Measurements from ENCODE around the gene TMEM184B.
"Not testable (repeated sequence)": the region's sequence is repeated elsewhere in the genome, so short reads cannot be mapped to it uniquely, and the experiment has no call there.

TMEM184B gene

GRCh38 chr22:38186429-38186828, 86.4 kb downstream of the TMEM184B start:
- in situ Hi-C loops (cut with HindIII; ENCODE audit: low sequenced_read_pairs), result no loop called here

- in situ Hi-C loops (cut with HindIII; ENCODE audit: low sequenced_read_pairs), result no loop called here
Measured at GRCh38 chr22:38184788-38185187, 88.0 kb downstream of the TMEM184B start.

GRCh38 chr22:38181453-38182200, 91.2 kb downstream of the TMEM184B start, which contains the start of gene PLA2G6:
Gene PLA2G6 (minus strand): TSS chr22:38181830. CDS start chr22:38169426, 12,404 bp downstream.
- in situ Hi-C loops (cut with HindIII; ENCODE audit: low sequenced_read_pairs), result no loop called here

DNA sequence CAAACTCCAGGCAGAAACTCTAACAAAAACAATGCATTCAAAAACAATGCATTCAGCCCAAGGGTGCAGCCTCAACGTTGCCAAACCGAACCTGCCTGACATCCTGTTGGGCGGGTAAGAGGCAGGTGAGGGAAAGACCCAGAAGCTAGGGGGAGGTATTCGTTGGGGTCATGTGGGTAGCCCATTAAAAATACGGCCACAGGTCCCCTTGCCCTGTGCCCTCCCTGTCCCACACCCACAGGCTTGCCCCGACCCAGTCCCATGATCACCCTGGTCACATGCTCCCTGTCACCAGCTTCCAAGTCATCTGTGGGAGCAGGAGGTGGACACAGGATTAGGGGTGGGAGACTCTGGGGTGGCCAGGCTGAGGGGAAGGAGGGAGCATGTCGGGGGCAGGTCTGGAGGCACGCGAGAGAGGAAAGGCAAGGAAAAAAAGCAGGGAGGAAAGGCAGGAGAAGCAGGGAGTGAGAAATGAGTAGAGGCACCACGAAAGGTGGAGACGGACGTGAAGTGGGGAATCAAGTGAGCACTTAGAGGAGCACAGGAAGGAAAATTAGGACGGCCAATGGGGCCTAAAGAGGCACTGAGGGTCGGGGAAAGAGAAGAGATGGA, 91.9 kb downstream of the TMEM184B start:
- in situ Hi-C loops (cut with HindIII; ENCODE audit: low sequenced_read_pairs), result no loop called here

- in situ Hi-C loops (cut with HindIII; ENCODE audit: low sequenced_read_pairs), result not testable (repeated sequence)
Measured at GRCh38 chr22:38178605-38178937, 94.2 kb downstream of the TMEM184B start.

- in situ Hi-C loops (cut with HindIII; ENCODE audit: low sequenced_read_pairs), result no loop called here
Measured at GRCh38 chr22:38177926-38178604, 94.7 kb downstream of the TMEM184B start.

GRCh38 chr22:38177571-38177925, 95.3 kb downstream of the TMEM184B start:
- in situ Hi-C loops (cut with HindIII; ENCODE audit: low sequenced_read_pairs), result not testable (repeated sequence)

GRCh38 chr22:38177044-38177443, 95.8 kb downstream of the TMEM184B start:
- in situ Hi-C loops (cut with HindIII; ENCODE audit: low sequenced_read_pairs), result no loop called here

GRCh38 chr22:38176170-38176741, 96.6 kb downstream of the TMEM184B start:
- in situ Hi-C loops (cut with HindIII; ENCODE audit: low sequenced_read_pairs), result no loop called here

- in situ Hi-C loops (cut with HindIII; ENCODE audit: low sequenced_read_pairs), result no loop called here
Measured at GRCh38 chr22:38175206-38176118, 97.3 kb downstream of the TMEM184B start.

- in situ Hi-C loops (cut with HindIII; ENCODE audit: low sequenced_read_pairs), result no loop called here
Measured at GRCh38 chr22:38174626-38175025, 98.2 kb downstream of the TMEM184B start.

- in situ Hi-C loops (cut with HindIII; ENCODE audit: low sequenced_read_pairs), result no loop called here
Measured at GRCh38 chr22:38173641-38173906, 99.2 kb downstream of the TMEM184B start.

GRCh38 chr22:38172832-38173640, 99.8 kb downstream of the TMEM184B start:
- in situ Hi-C loops (cut with HindIII; ENCODE audit: low sequenced_read_pairs), result no loop called here

GRCh38 chr22:38171927-38172831, 100.6 kb downstream of the TMEM184B start:
- in situ Hi-C loops (cut with HindIII; ENCODE audit: low sequenced_read_pairs), result no loop called here

GRCh38 chr22:38170469-38170868, 102.3 kb downstream of the TMEM184B start:
- in situ Hi-C loops (cut with HindIII; ENCODE audit: low sequenced_read_pairs), result no loop called here
